PC-3 (cell line): ENCODE results near the gene GLI3.

ENCODE experiments used
- CTCF ChIP-seq: fragments of 300-600 bp; sonication (generic); conservative IDR thresholded peaks from 2 replicates; pipeline ENCODE4 v1.5.1; 2017; ENCODE audit warnings: antibody characterized with exemption, low read depth, mild to moderate bottlenecking, low read length
- EZH2 ChIP-seq: fragments of 300-600 bp; sonication (generic); IDR thresholded peaks from one replicate; pipeline ENCODE4 v1.6.1; 2017; ENCODE audit warnings: antibody characterized with exemption, mild to moderate bottlenecking, low read length; ENCODE audit not compliant: unreplicated experiment

GRCh38 chr7:42133321-42133720 is 103.7 kb downstream of the GLI3 start:
- TF ChIP-seq CTCF = no peak
- no peak for TF ChIP-seq EZH2
